ENCODE results near the gene CTNNA1.

Gene CTNNA1

DNA sequence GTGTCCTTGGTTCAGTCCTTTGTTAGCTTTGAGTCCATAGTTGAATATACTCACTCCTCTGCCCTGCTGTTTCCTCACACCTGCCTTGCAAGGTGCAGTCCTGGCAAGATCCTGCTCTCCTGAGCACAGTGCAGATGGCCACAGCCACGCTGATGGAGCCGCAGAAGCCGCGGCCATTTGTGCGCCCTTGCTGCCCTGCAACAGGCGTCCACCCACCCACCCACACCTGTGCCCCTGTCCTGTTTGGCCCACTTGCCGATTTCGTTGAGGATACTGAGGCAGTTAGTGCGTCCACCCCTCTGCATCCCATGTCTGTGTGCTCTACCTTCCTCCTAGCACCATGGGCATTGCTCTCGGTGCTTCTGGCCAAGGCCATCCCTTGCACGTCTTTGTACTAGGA, 173.0 kb downstream of the CTNNA1 start:
- TF ChIP-seq, protein P1, sequence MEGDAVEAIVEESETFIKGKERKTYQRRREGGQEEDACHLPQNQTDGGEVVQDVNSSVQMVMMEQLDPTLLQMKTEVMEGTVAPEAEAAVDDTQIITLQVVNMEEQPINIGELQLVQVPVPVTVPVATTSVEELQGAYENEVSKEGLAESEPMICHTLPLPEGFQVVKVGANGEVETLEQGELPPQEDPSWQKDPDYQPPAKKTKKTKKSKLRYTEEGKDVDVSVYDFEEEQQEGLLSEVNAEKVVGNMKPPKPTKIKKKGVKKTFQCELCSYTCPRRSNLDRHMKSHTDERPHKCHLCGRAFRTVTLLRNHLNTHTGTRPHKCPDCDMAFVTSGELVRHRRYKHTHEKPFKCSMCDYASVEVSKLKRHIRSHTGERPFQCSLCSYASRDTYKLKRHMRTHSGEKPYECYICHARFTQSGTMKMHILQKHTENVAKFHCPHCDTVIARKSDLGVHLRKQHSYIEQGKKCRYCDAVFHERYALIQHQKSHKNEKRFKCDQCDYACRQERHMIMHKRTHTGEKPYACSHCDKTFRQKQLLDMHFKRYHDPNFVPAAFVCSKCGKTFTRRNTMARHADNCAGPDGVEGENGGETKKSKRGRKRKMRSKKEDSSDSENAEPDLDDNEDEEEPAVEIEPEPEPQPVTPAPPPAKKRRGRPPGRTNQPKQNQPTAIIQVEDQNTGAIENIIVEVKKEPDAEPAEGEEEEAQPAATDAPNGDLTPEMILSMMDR (IDR thresholded peaks at IDR 0.05; ENCODE audit: low read depth, low read length), result no peak
- no peak overlapping the region for H3K4me3 ChIP-seq (ENCODE audit: low read depth, low read length)

DNA sequence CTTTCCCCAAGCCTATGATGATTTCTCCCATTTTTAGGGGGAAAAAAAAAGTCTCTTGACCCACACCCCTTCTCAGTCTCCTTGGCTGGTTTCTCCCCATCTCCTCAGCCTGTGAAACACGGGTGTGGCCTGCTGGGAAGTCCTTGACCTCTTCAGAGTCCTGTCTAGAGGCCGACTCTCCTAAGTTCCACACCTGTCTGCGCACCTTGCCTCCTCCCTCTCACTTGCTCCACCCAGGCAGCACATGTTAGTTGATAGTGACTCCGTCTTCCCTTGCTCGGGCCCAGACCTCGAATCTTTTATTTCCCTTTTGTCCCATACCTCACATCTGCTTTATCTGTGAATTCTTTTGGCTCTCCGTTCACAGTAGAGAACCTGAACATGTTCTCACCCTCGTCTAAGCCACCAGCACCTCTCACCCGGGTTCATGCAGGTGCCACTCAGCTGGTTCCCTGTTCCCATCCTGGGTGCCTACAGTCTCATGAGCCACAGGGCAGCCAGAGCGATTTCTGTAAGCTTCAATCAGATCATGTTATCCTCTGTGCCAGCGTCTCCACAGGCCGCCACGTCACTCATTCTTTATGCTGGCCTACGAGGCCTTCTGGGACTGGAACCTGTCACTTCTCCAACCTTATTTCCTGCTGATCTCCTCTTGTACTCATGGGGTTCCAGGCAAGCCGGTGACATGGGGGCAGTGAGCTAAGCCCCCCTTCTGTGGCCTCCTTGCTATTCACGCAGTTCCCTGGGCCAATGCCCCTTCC, 173.6 kb downstream of the CTNNA1 start:
- TF ChIP-seq, protein P1 (IDR thresholded peaks at IDR 0.05; ENCODE audit: low read depth, low read length), result no peak

DNA sequence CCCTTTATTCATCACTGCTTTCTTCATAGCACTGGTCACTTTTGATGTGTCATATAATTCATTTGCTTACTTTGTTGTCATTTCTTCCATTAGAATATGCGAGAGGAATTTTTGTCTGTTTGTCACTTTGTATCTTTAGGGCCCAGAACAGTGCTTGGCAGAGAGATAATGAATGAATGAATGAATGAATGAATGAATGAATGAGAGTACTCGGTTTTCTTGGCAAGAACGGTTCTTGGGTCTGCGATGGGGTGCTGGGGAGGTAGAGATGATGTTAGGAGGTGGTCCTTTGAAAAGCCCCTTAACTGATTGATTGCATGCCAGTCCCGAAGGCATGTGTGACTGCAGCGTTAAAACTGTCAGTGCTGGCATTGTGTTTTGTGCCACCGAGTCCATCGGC, 174.3 kb downstream of the CTNNA1 start:
- TF ChIP-seq, protein P1 (IDR thresholded peaks at IDR 0.05; ENCODE audit: low read depth, low read length), result no peak
- H3K4me3 ChIP-seq (ENCODE audit: low read depth, low read length), result no peak overlapping the region

More for the DNA sequence above, 173.6 kb downstream of the CTNNA1 start:
- H3K4me3 ChIP-seq (ENCODE audit: low read depth, low read length), result no peak overlapping the region

DNA sequence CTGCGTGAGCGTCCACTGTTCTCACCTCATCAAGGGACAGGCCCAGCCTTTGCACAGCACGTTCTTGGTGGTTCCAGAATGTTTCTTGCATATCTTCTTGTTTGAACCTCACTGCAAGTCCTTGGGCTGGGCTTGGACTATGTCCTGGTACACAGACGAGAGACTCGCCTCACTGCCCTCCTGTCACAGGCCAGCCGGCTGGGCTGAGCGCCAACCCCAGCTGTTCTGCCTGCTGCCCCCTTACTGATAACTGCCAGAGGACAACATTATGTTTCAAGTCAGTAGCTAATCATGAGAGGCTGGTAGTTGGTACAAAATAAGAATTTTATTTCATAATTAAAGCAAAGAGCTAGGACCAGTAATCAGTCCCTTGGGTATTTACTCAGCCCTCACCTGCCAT, 174.8 kb downstream of the CTNNA1 start:
- no peak overlapping the region for H3K4me3 ChIP-seq (ENCODE audit: low read depth, low read length)
- TF ChIP-seq, protein P1 (IDR thresholded peaks at IDR 0.05; ENCODE audit: low read depth, low read length), result no peak

DNA sequence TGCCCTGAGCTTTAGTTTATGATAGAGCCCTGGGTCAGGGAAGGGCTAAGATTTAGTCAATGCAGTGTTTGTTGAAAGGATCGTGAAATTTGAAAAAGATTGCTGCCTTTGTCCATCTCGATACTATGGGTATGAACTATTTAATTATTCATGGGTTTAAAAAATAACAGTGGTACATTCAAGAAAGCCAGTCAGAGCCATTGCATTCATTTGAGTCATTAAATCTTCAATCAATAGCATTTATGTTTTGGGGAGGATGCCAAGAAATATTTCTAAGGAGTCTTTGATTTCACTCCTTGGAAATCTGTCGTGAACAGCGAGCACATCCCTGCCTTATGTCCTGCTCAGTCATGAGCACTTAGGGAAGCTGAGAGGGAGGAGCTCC, 176.3 kb downstream of the CTNNA1 start:
- TF ChIP-seq, protein P1 (IDR thresholded peaks at IDR 0.05; ENCODE audit: low read depth, low read length), result no peak
- no peak overlapping the region for H3K4me3 ChIP-seq (ENCODE audit: low read depth, low read length)

DNA sequence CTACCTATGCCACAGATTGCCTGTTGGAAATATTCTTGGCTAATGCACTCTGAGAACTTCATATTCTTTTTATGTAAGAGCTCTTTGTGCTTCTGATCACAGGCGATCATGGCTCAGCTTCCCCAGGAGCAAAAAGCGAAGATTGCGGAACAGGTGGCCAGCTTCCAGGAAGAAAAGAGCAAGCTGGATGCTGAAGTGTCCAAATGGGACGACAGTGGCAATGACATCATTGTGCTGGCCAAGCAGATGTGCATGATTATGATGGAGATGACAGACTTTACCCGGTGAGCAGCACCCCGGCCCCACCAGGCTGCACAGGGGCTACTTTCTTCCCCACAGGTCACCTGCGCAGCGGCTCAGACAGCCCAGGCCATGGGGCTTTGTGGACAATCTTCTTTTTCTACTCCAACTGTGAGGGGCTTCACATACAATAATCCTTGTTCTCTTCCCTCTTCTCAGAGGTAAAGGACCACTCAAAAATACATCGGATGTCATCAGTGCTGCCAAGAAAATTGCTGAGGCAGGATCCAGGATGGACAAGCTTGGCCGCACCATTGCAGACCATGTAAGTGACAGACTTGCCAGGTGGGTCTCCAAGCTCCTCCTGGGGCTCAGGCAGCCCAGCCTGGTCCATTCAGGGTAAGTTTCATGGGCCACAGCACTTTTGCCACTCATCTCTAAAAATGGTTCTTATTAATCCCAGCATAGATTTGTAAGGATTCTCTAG, 177.3 kb downstream of the CTNNA1 start:
- H3K4me3 ChIP-seq (ENCODE audit: low read depth, low read length), result no peak overlapping the region
- TF ChIP-seq, protein P1 (IDR thresholded peaks at IDR 0.05; ENCODE audit: low read depth, low read length), result no peak

DNA sequence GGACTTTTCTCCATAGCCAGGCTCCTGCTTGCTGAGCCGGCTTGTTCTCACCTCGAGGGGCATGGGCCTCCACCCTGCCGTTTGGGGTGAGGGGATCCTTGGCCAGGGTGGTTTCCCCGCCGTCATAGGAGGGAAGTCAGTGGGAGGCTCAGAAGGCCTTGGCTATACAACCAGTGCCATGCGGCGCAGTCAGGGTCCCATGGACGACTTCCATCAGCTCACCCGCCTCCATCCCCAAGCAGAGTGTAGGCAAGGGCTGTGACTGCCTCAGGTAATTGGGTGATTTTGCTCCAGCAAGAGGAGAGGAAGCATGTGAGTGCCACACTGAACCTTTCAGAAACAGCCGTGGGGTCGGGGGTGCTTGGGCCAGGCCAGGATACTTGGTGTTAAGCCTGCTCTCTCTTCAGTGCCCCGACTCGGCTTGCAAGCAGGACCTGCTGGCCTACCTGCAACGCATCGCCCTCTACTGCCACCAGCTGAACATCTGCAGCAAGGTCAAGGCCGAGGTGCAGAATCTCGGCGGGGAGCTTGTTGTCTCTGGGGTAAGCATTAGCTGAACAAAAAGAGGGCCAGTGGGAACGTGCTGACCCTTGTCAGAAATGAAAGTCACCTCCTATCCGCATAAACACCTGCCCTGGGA, 179.1 kb downstream of the CTNNA1 start:
- no peak overlapping the region for H3K4me3 ChIP-seq (ENCODE audit: low read depth, low read length)
- TF ChIP-seq, protein P1 (IDR thresholded peaks at IDR 0.05; ENCODE audit: low read depth, low read length), result peak; percentile 2; the same call in 1 of the 2 replicates

Measured in WI38 (cell line).